Activated CD4-positive, alpha-beta T cell treated with anti-CD3 and anti-CD28 coated beads for 1 hour (primary cell): Measurements from ENCODE around the gene CMTR1.
"Not testable (repeated sequence)": the region's sequence is repeated elsewhere in the genome, so short reads cannot be mapped to it uniquely, and the experiment has no call there.

Experiments used
- DNase-seq: peaks from one replicate; pipeline ENCODE4 v3.0.0-alpha.2; 2020

Gene CMTR1

GRCh38 chr6:37432916-37433656 is at the start of gene CMTR1:
TSS of gene CMTR1 (plus strand) at chr6:37433221. CDS start at chr6:37435630, 2,409 bp downstream.
- peak; percentile 97 for DNase-seq

GRCh38 chr6:37388578-37388977 is 44.4 kb upstream of the CMTR1 start:
- no peak for DNase-seq

- DNase-seq, result no peak
These were observed 43.2 kb upstream of the CMTR1 start for GRCh38 chr6:37389857-37390256.

- DNase-seq, result no peak
These were observed 41.9 kb upstream of the CMTR1 start for GRCh38 chr6:37391120-37391519.

- DNase-seq, result no peak
These were observed 40.2 kb upstream of the CMTR1 start for GRCh38 chr6:37392821-37393220.

- no peak for DNase-seq
These were observed 39.6 kb upstream of the CMTR1 start for GRCh38 chr6:37393381-37393929.

GRCh38 chr6:37396571-37397180 is 36.3 kb upstream of the CMTR1 start:
- no peak for DNase-seq

GRCh38 chr6:37399131-37399530 is 33.9 kb upstream of the CMTR1 start:
- DNase-seq, result no peak

- no peak for DNase-seq
These were observed 33.1 kb upstream of the CMTR1 start for GRCh38 chr6:37399795-37400490.

- DNase-seq, result not testable (repeated sequence)
These were observed 31.4 kb upstream of the CMTR1 start for GRCh38 chr6:37401658-37402057.

GRCh38 chr6:37406726-37407341 is 26.2 kb upstream of the CMTR1 start:
- DNase-seq, result no peak

- DNase-seq, result no peak
These were observed 25.1 kb upstream of the CMTR1 start for GRCh38 chr6:37407948-37408347.

GRCh38 chr6:37409501-37409900 is 23.5 kb upstream of the CMTR1 start:
- no peak for DNase-seq

- no peak for DNase-seq
These were observed 15.6 kb upstream of the CMTR1 start for GRCh38 chr6:37417393-37417792.

GRCh38 chr6:37418722-37419121 is 14.3 kb upstream of the CMTR1 start:
- DNase-seq, result no peak

- DNase-seq, result no peak
These were observed 6.7 kb upstream of the CMTR1 start for GRCh38 chr6:37426058-37426944.

GRCh38 chr6:37426945-37427510 is 6.0 kb upstream of the CMTR1 start:
- no peak for DNase-seq

- no peak for DNase-seq
These were observed 3.7 kb upstream of the CMTR1 start for GRCh38 chr6:37429352-37429750.

GRCh38 chr6:37432590-37432915 is 468 bp upstream of the CMTR1 start:
- DNase-seq, result no peak

- peak; percentile 17 for DNase-seq
These were observed 743 bp downstream of the CMTR1 start for GRCh38 chr6:37433657-37434271.

GRCh38 chr6:37435373-37435772 is 2.4 kb downstream of the CMTR1 start:
- no peak for DNase-seq

GRCh38 chr6:37435816-37436215 is 2.8 kb downstream of the CMTR1 start:
- no peak for DNase-seq
